GM18861 (cell line): ENCODE measurements around the gene ROPN1L.
"Not testable (repeated sequence)": the region's sequence is repeated elsewhere in the genome, so short reads cannot be mapped to it uniquely, and the experiment has no call there.

Experiments used
- ATAC-seq: cut with Tn5 transposase; IDR thresholded peaks from one replicate; pipeline ENCODE4 v1.9.1; 2021; ENCODE audit not compliant: unreplicated experiment

The ROPN1L gene

GRCh38 chr5:10475931-10476676, 34.4 kb downstream of the ROPN1L start:
- ATAC-seq, result no peak

GRCh38 chr5:10476878-10477277, 35.2 kb downstream of the ROPN1L start:
- no peak for ATAC-seq

GRCh38 chr5:10477943-10478342, 36.3 kb downstream of the ROPN1L start:
- ATAC-seq, result no peak

- ATAC-seq, result no peak
Observed at GRCh38 chr5:10478436-10478835, 36.8 kb downstream of the ROPN1L start.

- no peak for ATAC-seq
Observed at GRCh38 chr5:10479154-10479721, 37.6 kb downstream of the ROPN1L start.

- ATAC-seq, result no peak
Observed at GRCh38 chr5:10480237-10480985, 38.7 kb downstream of the ROPN1L start.

- ATAC-seq, result no peak
Observed at GRCh38 chr5:10481241-10481935, 39.7 kb downstream of the ROPN1L start.

GRCh38 chr5:10482791-10483530, 41.3 kb downstream of the ROPN1L start:
- ATAC-seq, result no peak

GRCh38 chr5:10484774-10485141, 43.1 kb downstream of the ROPN1L start:
- no peak for ATAC-seq

GRCh38 chr5:10485142-10485795, 43.6 kb downstream of the ROPN1L start:
- ATAC-seq, result no peak

- no peak for ATAC-seq
Observed at GRCh38 chr5:10485897-10486296, 44.2 kb downstream of the ROPN1L start.

GRCh38 chr5:10486511-10487344, 45.0 kb downstream of the ROPN1L start:
- no peak for ATAC-seq

GRCh38 chr5:10488144-10488543, 46.5 kb downstream of the ROPN1L start:
- ATAC-seq, result no peak

GRCh38 chr5:10489810-10490426, 48.2 kb downstream of the ROPN1L start:
- ATAC-seq, result peak; percentile 92

GRCh38 chr5:10490927-10491672, 49.4 kb downstream of the ROPN1L start:
- no peak for ATAC-seq

GRCh38 chr5:10491673-10492026, 50.0 kb downstream of the ROPN1L start:
- no peak for ATAC-seq

- no peak for ATAC-seq
Observed at GRCh38 chr5:10493884-10494283, 52.2 kb downstream of the ROPN1L start.

- ATAC-seq, result not testable (repeated sequence)
Observed at GRCh38 chr5:10494497-10494896, 52.8 kb downstream of the ROPN1L start.
